Measurements from ENCODE around the gene CCT8. TPM values are rescaled to one million over a fixed set of nuclear protein-coding genes. Genes with fewer than 3 reads are reported as not detected.
A peak's percentile ranks its signal among the peaks of the same experiment; 100 is the strongest.

The CCT8 gene
- total and polyA plus RNA-seq, 9 of the 15 experiments (the other 6 are each of a cell fraction or from before 2014, with no cell fraction given) = 451 to 1,153 (median 677) TPM

DNA sequence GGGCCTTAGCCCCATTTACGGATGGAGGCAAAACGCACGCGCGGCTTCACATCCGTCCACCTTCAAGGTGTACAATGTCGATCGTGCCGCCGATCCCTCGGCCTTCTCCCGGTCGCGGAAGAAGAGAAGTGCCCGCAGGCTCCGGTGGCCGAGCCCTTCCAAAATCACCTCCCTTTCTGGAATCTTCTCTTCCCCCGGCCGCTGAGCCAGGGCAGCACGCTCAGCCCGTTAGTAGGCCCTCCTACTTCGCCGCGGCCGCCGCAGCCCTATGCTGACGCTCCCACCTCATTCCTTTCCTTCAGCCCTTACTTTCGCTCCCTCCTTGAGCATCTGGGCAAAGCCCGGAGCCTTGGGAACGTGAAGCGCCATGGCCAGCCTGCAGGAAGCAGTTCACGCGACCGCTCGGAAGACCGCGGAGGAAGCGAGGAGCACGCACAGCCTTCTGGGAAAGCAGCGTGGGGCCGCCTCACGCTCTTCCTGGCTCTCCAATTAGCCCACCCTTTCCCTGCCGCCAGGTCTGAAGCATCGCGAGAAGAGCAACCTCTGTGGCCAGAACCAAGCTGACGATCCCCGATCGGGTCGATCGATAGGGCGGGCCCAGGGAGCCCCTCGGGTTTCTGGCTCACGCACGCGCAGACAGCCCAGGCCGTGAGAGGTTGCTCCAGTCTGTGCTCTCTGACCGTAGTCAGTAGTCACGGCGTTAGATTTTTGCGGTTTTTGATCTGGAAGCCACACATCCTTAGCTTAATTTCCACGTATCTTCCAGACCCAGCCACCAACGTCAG is at the start of gene CCT8 (continued):
- TF ChIP-seq NR4A1 (CRISPR knock-in tag; IDR thresholded peaks at IDR 0.05) (peak; percentile 57), NR4A1 (tag; IDR thresholded peaks at IDR 0.05) (no peak), RBM39 (optimal IDR thresholded peaks at IDR 0.05; ENCODE audit: low read depth, low read length) (peak; percentile 64), HNRNPUL1 (IDR thresholded peaks at IDR 0.05; ENCODE audit: low read length) (no peak), PTRF (tag; IDR thresholded peaks at IDR 0.05) (no peak), ZNF146 (CRISPR knock-in tag; IDR thresholded peaks at IDR 0.05; ENCODE audit: unreplicated experiment) (no peak), ZNF12 (CRISPR knock-in tag; IDR thresholded peaks at IDR 0.05) (peak; percentile 51; the same call in 1 of the 2 replicates), TEAD1 (CRISPR knock-in tag; IDR thresholded peaks at IDR 0.05) (0 out of 4 replicates have a peak, but pooled peaks of 1 of the 2 experiments have one; percentile 48), MTA2 (IDR thresholded peaks at IDR 0.05; ENCODE audit: low read depth) (no peak), PHB (CRISPR knock-in tag; IDR thresholded peaks at IDR 0.05) (no peak; the same call in 1 of the 2 replicates), NBN (IDR thresholded peaks at IDR 0.05; ENCODE audit: low read depth) (no peak; the same call in 1 of the 2 replicates), HLTF (IDR thresholded peaks at IDR 0.05) (no peak)
- TF ChIP-seq, protein P1, sequence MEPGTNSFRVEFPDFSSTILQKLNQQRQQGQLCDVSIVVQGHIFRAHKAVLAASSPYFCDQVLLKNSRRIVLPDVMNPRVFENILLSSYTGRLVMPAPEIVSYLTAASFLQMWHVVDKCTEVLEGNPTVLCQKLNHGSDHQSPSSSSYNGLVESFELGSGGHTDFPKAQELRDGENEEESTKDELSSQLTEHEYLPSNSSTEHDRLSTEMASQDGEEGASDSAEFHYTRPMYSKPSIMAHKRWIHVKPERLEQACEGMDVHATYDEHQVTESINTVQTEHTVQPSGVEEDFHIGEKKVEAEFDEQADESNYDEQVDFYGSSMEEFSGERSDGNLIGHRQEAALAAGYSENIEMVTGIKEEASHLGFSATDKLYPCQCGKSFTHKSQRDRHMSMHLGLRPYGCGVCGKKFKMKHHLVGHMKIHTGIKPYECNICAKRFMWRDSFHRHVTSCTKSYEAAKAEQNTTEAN (CRISPR knock-in tag; IDR thresholded peaks at IDR 0.05) = no peak
- TF ChIP-seq, protein P2, sequence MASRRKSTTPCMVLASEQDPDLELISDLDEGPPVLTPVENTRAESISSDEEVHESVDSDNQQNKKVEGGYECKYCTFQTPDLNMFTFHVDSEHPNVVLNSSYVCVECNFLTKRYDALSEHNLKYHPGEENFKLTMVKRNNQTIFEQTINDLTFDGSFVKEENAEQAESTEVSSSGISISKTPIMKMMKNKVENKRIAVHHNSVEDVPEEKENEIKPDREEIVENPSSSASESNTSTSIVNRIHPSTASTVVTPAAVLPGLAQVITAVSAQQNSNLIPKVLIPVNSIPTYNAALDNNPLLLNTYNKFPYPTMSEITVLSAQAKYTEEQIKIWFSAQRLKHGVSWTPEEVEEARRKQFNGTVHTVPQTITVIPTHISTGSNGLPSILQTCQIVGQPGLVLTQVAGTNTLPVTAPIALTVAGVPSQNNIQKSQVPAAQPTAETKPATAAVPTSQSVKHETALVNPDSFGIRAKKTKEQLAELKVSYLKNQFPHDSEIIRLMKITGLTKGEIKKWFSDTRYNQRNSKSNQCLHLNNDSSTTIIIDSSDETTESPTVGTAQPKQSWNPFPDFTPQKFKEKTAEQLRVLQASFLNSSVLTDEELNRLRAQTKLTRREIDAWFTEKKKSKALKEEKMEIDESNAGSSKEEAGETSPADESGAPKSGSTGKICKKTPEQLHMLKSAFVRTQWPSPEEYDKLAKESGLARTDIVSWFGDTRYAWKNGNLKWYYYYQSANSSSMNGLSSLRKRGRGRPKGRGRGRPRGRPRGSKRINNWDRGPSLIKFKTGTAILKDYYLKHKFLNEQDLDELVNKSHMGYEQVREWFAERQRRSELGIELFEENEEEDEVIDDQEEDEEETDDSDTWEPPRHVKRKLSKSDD (conservative IDR thresholded peaks at IDR 0.05; ENCODE audit: low read length) = peak; percentile 87; the same call in 1 of the 2 replicates
- TF ChIP-seq, protein P3, sequence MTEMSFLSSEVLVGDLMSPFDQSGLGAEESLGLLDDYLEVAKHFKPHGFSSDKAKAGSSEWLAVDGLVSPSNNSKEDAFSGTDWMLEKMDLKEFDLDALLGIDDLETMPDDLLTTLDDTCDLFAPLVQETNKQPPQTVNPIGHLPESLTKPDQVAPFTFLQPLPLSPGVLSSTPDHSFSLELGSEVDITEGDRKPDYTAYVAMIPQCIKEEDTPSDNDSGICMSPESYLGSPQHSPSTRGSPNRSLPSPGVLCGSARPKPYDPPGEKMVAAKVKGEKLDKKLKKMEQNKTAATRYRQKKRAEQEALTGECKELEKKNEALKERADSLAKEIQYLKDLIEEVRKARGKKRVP (CRISPR knock-in tag; IDR thresholded peaks at IDR 0.05) = 0 out of 2 replicates have a peak, but pooled peaks have one; percentile 20
- TF ChIP-seq, protein P4, sequence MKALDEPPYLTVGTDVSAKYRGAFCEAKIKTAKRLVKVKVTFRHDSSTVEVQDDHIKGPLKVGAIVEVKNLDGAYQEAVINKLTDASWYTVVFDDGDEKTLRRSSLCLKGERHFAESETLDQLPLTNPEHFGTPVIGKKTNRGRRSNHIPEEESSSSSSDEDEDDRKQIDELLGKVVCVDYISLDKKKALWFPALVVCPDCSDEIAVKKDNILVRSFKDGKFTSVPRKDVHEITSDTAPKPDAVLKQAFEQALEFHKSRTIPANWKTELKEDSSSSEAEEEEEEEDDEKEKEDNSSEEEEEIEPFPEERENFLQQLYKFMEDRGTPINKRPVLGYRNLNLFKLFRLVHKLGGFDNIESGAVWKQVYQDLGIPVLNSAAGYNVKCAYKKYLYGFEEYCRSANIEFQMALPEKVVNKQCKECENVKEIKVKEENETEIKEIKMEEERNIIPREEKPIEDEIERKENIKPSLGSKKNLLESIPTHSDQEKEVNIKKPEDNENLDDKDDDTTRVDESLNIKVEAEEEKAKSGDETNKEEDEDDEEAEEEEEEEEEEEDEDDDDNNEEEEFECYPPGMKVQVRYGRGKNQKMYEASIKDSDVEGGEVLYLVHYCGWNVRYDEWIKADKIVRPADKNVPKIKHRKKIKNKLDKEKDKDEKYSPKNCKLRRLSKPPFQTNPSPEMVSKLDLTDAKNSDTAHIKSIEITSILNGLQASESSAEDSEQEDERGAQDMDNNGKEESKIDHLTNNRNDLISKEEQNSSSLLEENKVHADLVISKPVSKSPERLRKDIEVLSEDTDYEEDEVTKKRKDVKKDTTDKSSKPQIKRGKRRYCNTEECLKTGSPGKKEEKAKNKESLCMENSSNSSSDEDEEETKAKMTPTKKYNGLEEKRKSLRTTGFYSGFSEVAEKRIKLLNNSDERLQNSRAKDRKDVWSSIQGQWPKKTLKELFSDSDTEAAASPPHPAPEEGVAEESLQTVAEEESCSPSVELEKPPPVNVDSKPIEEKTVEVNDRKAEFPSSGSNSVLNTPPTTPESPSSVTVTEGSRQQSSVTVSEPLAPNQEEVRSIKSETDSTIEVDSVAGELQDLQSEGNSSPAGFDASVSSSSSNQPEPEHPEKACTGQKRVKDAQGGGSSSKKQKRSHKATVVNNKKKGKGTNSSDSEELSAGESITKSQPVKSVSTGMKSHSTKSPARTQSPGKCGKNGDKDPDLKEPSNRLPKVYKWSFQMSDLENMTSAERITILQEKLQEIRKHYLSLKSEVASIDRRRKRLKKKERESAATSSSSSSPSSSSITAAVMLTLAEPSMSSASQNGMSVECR (CRISPR knock-in tag; IDR thresholded peaks at IDR 0.05) = peak; percentile 84
- TF ChIP-seq, protein P5, sequence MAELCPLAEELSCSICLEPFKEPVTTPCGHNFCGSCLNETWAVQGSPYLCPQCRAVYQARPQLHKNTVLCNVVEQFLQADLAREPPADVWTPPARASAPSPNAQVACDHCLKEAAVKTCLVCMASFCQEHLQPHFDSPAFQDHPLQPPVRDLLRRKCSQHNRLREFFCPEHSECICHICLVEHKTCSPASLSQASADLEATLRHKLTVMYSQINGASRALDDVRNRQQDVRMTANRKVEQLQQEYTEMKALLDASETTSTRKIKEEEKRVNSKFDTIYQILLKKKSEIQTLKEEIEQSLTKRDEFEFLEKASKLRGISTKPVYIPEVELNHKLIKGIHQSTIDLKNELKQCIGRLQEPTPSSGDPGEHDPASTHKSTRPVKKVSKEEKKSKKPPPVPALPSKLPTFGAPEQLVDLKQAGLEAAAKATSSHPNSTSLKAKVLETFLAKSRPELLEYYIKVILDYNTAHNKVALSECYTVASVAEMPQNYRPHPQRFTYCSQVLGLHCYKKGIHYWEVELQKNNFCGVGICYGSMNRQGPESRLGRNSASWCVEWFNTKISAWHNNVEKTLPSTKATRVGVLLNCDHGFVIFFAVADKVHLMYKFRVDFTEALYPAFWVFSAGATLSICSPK (IDR thresholded peaks at IDR 0.05; ENCODE audit: borderline replicate concordance) = no peak

Measured in K562 (cell line).